NCI-H146 treated with DMSO at 0.1 percent for 48 hours (cell line): ENCODE results near the gene ARL14EP.

ENCODE experiments used
- DNase-seq: peaks from one replicate; lab custom pipeline; 2025; ENCODE audit not compliant: unreplicated experiment; lab: John Stamatoyannopoulos, UW

ARL14EP gene

GRCh38 chr11:30326114-30326778 is 3.3 kb downstream of the ARL14EP start:
- no peak for DNase-seq

GRCh38 chr11:30326906-30327305 is 4.0 kb downstream of the ARL14EP start:
- DNase-seq: no peak

- DNase-seq: no peak
Observed at GRCh38 chr11:30328681-30329080, 5.8 kb downstream of the ARL14EP start.

- DNase-seq: no peak
Observed at GRCh38 chr11:30329150-30329940, 6.4 kb downstream of the ARL14EP start.

- DNase-seq: no peak
Observed at GRCh38 chr11:30333405-30333804, 10.5 kb downstream of the ARL14EP start.

GRCh38 chr11:30342736-30343166 is 19.8 kb downstream of the ARL14EP start:
- no peak for DNase-seq

- DNase-seq: no peak
Observed at GRCh38 chr11:30344085-30344484, 21.2 kb downstream of the ARL14EP start.

- no peak for DNase-seq
Observed at GRCh38 chr11:30345644-30346043, 22.7 kb downstream of the ARL14EP start.

- peak; percentile 41 for DNase-seq
Observed at GRCh38 chr11:30346068-30346688, 23.3 kb downstream of the ARL14EP start.

- DNase-seq: no peak
Observed at GRCh38 chr11:30348035-30348434, 25.1 kb downstream of the ARL14EP start.

- DNase-seq: no peak
Observed at GRCh38 chr11:30349885-30350284, 27.0 kb downstream of the ARL14EP start.

GRCh38 chr11:30350384-30350783 is 27.5 kb downstream of the ARL14EP start:
- no peak for DNase-seq

GRCh38 chr11:30351061-30351460 is 28.2 kb downstream of the ARL14EP start:
- no peak for DNase-seq

- DNase-seq: no peak
Observed at GRCh38 chr11:30356391-30356790, 33.5 kb downstream of the ARL14EP start.

- DNase-seq: no peak
Observed at GRCh38 chr11:30357872-30358271, 35.0 kb downstream of the ARL14EP start.

GRCh38 chr11:30358536-30358935 is 35.6 kb downstream of the ARL14EP start:
- no peak for DNase-seq

GRCh38 chr11:30360741-30361140 is 37.8 kb downstream of the ARL14EP start:
- DNase-seq: no peak

- DNase-seq: peak; percentile 47
Observed at GRCh38 chr11:30364139-30364836, 41.4 kb downstream of the ARL14EP start.

GRCh38 chr11:30364837-30365482 is 42.1 kb downstream of the ARL14EP start:
- no peak for DNase-seq

GRCh38 chr11:30365793-30366517 is 43.1 kb downstream of the ARL14EP start:
- DNase-seq: no peak
